Subcutaneous abdominal adipose tissue (tissue), 5 donors: Measurements from ENCODE around the gene TEKT1.

Source experiments
- H3K27ac ChIP-seq: one replicate; pipeline ENCODE4 v1.7.0; 2013; ENCODE audit warnings: low read depth, mild to moderate bottlenecking, inconsistent platforms, low read length, moderate library complexity
- H3K27me3 ChIP-seq, 5 donors: one replicate each; pipeline ENCODE4 v1.7.0; 2013; ENCODE audit warnings: low read length in 5 of 5, inconsistent platforms in 1 of 5; ENCODE audit not compliant: control insufficient read depth in 5 of 5, insufficient read depth in 4 of 5
- H3K36me3 ChIP-seq, 5 donors: one replicate each; pipeline ENCODE4 v1.7.0; 2013; ENCODE audit warnings: low read length in 5 of 5; ENCODE audit not compliant: control insufficient read depth in 5 of 5, insufficient read depth in 5 of 5
- H3K4me1 ChIP-seq, 5 donors: one replicate each; pipeline ENCODE4 v1.7.0; 2013; ENCODE audit warnings: low read length in 5 of 5, mild to moderate bottlenecking in 3 of 5, moderate library complexity in 1 of 5; ENCODE audit not compliant: control insufficient read depth in 5 of 5, insufficient read depth in 5 of 5
- H3K4me3 ChIP-seq, 5 donors: one replicate each; pipeline ENCODE4 v1.7.0; 2013; ENCODE audit warnings: low read length in 5 of 5, low read depth in 1 of 5
- H3K9ac ChIP-seq, 5 donors: one replicate each; pipeline ENCODE4 v1.7.0; 2013; ENCODE audit warnings: low read length in 5 of 5, mild to moderate bottlenecking in 4 of 5, moderate library complexity in 3 of 5
- H3K9me3 ChIP-seq, 5 donors: one replicate each; pipeline ENCODE4 v1.7.0; 2013; ENCODE audit warnings: low read length in 5 of 5; ENCODE audit not compliant: control insufficient read depth in 5 of 5
- donor health status: healthy.
- donor health status: healthy.
- donor health status: healthy.
- donor health status: healthy.
- donor health status: healthy.

Gene TEKT1

DNA sequence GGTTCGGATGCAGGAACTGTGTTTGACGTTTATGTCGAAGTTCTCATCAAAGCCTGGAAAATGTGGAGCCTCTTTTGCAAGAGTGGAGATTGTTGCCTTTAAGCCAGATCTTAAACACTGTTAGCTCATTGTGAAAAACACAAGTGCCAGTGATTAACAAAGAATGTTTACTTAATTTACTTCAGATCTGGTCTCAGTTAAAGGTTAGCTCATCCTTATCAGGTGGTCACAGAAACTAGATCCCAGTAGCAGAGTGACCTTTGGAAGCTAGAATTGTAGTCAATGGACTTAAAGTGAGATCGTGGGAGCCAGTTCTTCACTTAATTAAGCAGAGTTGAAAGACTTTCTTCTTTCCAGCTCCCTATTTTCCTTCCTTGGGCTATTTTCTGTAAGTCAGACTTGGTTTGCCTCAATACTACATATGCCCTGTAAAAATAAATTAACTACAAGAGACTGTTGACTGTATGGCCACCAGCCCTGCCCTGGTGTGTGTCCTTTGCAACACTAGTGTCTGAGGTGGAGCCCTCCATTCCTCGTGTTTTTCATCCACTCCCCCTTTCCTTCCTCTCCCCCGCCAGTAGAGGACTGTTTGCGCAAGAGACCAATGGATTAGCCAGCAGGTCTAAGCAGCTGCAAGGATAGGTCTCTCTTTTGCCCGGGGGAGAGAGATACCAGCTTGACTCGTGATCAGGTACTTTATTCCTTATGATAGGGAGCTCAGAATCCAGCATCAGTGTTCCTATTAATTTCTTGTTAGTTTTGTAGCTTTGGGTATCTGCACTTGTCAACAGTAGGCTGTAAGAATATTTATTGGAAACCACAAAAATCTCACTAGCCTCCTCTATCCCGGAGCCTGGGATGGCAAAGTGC is 35.3 kb downstream of the TEKT1 start:
- no peaks in the 10 kb centered on the region for H3K9me3 ChIP-seq
- no peaks in the 10 kb centered on the region for H3K36me3 ChIP-seq
- H3K27me3 ChIP-seq, result peaks cover 0 to 12% (median 3%) of the 10 kb centered on the region in 5 donors
- no peaks in the 10 kb centered on the region for H3K4me1 ChIP-seq
- no peak overlapping the region for H3K27ac ChIP-seq
- H3K4me3 ChIP-seq, result no peak overlapping the region
- no peak overlapping the region for H3K9ac ChIP-seq

DNA sequence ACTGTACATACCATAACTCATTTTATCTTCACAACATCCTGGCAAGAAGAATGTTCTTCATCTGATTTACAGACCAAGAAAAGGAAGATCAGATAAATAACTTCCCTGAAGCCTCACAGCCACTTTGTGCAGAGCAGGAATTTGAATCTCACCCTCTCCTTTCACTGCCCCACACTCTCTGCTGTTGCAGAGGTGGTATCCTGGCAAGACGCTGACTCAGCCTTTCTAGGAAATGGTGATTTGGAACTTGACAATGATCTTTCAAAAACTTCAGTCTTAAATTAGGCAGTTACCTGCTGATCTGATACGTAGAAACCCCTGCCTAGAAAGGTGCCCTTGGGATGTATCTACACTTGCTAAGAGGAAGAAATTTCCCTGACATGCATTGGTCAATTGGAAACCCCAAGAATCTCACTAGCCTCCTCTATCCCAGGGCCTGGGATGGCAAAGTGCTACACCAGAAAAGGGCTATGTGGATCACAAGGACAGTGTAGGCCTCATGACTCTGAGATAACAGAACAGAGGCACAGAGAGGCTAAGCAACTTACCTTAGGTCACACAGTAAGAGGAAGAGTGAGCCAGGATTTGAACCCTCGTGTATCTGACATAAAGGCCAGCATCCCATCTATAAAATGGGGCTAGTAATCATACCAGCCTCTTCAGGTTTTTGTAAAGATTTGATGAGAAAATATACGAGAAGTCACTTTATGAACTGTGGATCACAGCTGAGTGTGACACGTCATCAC is 37.6 kb downstream of the TEKT1 start:
- Histone ChIP-seq H3K36me3 (no peaks in the 10 kb centered on the region), H3K9ac (no peak overlapping the region), H3K27ac (no peak overlapping the region), H3K4me3 (no peak overlapping the region), H3K9me3 (no peaks in the 10 kb centered on the region), H3K4me1 (no peaks in the 10 kb centered on the region), H3K27me3 (peaks cover 0 to 8% (median 7%) of the 10 kb centered on the region in 5 donors)

- H3K36me3 ChIP-seq, result no peaks in the 10 kb centered on the region
- H3K27ac ChIP-seq, result no peak overlapping the region
- no peak overlapping the region for H3K4me3 ChIP-seq
- peaks cover 0 to 3% (median 0%) of the 10 kb centered on the region in 5 donors for H3K9me3 ChIP-seq
- no peak overlapping the region for H3K9ac ChIP-seq
- H3K4me1 ChIP-seq, result no peaks in the 10 kb centered on the region
- H3K27me3 ChIP-seq, result peaks cover 0 to 8% (median 3%) of the 10 kb centered on the region in 5 donors
Measured at GRCh38 chr17:6789146-6789545, 42.4 kb downstream of the TEKT1 start.

GRCh38 chr17:6787081-6787693 is 44.3 kb downstream of the TEKT1 start:
- H3K27me3 ChIP-seq, result peaks cover 0 to 5% (median 0%) of the 10 kb centered on the region in 5 donors
- no peaks in the 10 kb centered on the region for H3K4me1 ChIP-seq
- H3K27ac ChIP-seq, result no peak overlapping the region
- no peak overlapping the region for H3K9ac ChIP-seq
- H3K4me3 ChIP-seq, result peak overlapping the region in 1 of 5 donors; percentile 4
- no peaks in the 10 kb centered on the region for H3K36me3 ChIP-seq
- H3K9me3 ChIP-seq, result peaks cover 0 to 3% (median 0%) of the 10 kb centered on the region in 5 donors

DNA sequence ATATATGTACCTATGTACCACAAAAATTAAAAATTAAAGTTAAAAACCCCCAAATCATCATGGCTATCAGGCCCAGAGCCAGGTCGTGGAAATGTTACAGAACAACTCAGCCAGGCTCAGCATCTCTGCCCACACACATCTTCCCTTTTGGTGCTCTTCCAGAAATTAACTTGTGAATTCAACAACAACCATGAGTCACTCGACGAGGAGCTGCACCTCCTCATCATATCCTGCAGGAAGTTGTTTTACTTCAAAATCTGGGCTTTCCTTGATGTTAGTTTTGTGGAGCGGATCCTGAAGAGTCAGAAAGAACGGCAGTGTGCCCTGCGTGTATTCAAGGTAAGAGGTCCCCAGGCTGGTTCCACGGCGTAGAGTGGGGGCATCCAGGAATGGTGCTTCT is 44.9 kb downstream of the TEKT1 start:
- Histone ChIP-seq H3K27me3 (peaks cover 0 to 6% (median 0%) of the 10 kb centered on the region in 5 donors), H3K27ac (no peak overlapping the region), H3K36me3 (no peaks in the 10 kb centered on the region), H3K4me3 (peak overlapping the region in 1 of 5 donors; percentile 4), H3K9ac (no peak overlapping the region), H3K4me1 (no peaks in the 10 kb centered on the region), H3K9me3 (peaks cover 0 to 3% (median 0%) of the 10 kb centered on the region in 5 donors)

DNA sequence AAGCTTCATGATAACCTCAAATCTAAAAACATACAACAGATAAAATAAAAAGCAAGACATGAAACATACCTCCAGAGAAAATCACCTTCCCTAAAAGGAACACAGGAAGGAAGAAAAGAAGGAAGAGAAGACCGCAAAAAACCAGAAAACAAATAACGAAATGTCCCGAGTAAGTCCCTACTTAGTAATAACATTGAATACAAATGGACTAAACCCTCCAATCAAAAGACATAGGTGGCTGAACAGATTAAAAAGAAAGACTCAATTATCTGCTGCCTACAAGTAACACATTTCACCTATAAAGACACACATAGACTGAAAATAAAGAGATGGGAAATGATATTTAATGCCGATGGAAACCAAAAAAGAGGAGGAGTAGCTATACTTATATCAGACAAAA is 49.3 kb downstream of the TEKT1 start:
- no peaks in the 10 kb centered on the region for H3K4me1 ChIP-seq
- H3K36me3 ChIP-seq, result no peaks in the 10 kb centered on the region
- H3K27ac ChIP-seq, result no peak overlapping the region
- H3K27me3 ChIP-seq, result peaks cover 0 to 16% (median 5%) of the 10 kb centered on the region in 5 donors
- no peak overlapping the region for H3K9ac ChIP-seq
- H3K4me3 ChIP-seq, result no peak overlapping the region
- H3K9me3 ChIP-seq, result peaks cover 0 to 16% (median 3%) of the 10 kb centered on the region in 5 donors

GRCh38 chr17:6780886-6781285 is 50.6 kb downstream of the TEKT1 start:
- Histone ChIP-seq H3K36me3 (no peaks in the 10 kb centered on the region), H3K27ac (no peak overlapping the region), H3K4me1 (peaks cover 0 to 3% (median 0%) of the 10 kb centered on the region in 5 donors), H3K9me3 (peaks cover 0 to 24% (median 1%) of the 10 kb centered on the region in 5 donors), H3K9ac (no peak overlapping the region), H3K4me3 (no peak overlapping the region), H3K27me3 (peaks cover 0 to 21% (median 10%) of the 10 kb centered on the region in 5 donors)

DNA sequence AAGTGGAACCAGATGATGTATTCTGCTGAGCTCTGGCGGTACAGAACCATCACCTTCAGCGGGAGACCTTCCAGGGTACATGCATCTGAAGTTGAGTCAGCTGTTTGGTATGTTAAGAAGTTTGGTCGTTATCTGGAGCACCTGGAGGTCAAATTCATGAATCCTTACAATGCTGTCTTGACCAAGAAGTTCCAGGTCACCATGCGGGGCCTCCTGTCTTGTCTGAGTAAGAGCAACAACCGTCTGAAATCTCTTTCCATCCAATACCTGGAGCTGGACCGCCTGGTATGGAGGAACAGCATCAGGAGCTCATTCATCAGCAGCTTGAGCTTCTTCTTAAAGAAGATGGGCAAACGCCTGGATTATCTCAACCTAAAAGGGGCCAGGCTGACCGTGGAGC is 51.5 kb downstream of the TEKT1 start:
- Histone ChIP-seq H3K4me3 (no peak overlapping the region), H3K9ac (no peak overlapping the region), H3K27ac (no peak overlapping the region), H3K36me3 (no peaks in the 10 kb centered on the region), H3K27me3 (peaks cover 0 to 24% (median 12%) of the 10 kb centered on the region in 5 donors), H3K9me3 (peaks cover 0 to 33% (median 7%) of the 10 kb centered on the region in 5 donors), H3K4me1 (peaks cover 0 to 5% (median 0%) of the 10 kb centered on the region in 5 donors)

- Histone ChIP-seq H3K27me3 (peaks cover 0 to 24% (median 12%) of the 10 kb centered on the region in 5 donors), H3K9me3 (peaks cover 0 to 34% (median 13%) of the 10 kb centered on the region in 5 donors), H3K4me1 (peaks cover 0 to 5% (median 0%) of the 10 kb centered on the region in 5 donors)
Measured at GRCh38 chr17:6779411-6779810, 52.1 kb downstream of the TEKT1 start.

More at GRCh38 chr17:6779411-6779810, 52.1 kb downstream of the TEKT1 start:
- Histone ChIP-seq H3K27ac (no peak overlapping the region), H3K9ac (no peak overlapping the region), H3K36me3 (peaks cover 0 to under 1% (median 0%) of the 10 kb centered on the region in 5 donors), H3K4me3 (no peak overlapping the region)
